K562 (cell line): Measurements from ENCODE around the gene AGAP3. TPM values are rescaled to one million over a fixed set of nuclear protein-coding genes. Genes with fewer than 3 reads are reported as not detected.

Experiments used
- E2F4 ChIP-seq: sonication (generic); formaldehyde crosslinking; IDR thresholded peaks from 2 replicates; pipeline ENCODE4 v1.8.0; 2022; ENCODE audit warnings: mild to moderate bottlenecking, low read depth, missing genetic modification reagents
- EGR1 ChIP-seq: fragments of 450-650 bp; conservative IDR thresholded peaks from 2 replicates; pipeline ENCODE4 v1.6.1; 2017; ENCODE audit warnings: mild to moderate bottlenecking
- ESRRB ChIP-seq: fragments of 250-450 bp; sonication (Bioruptor Pico); IDR thresholded peaks from 2 replicates; pipeline ENCODE4 v1.5.0; 2020; ENCODE audit warnings: mild to moderate bottlenecking, moderate library complexity, borderline replicate concordance
- FOXJ2 ChIP-seq: fragments of 200-800 bp; sonication (Bioruptor generic); IDR thresholded peaks from 2 replicates; pipeline ENCODE4 v1.6.1; 2016; ENCODE audit warnings: missing genetic modification characterization, missing compliant biosample characterization
- HNRNPH1 ChIP-seq: fragments of 200-400 bp; formaldehyde crosslinking; optimal IDR thresholded peaks from 2 replicates; pipeline ENCODE3; 2017; ENCODE audit warnings: low read depth, mild to moderate bottlenecking, low read length, moderate library complexity
- KDM5B ChIP-seq: fragments of 200-600 bp; sonication (generic); IDR thresholded peaks from 2 replicates; pipeline ENCODE4 v1.6.1; 2012; ENCODE audit warnings: low read depth, mild to moderate bottlenecking, moderate library complexity, low read length, control low read depth, inconsistent platforms; ENCODE audit not compliant: insufficient replicate concordance
- L3MBTL2 ChIP-seq: fragments of 450-650 bp; IDR thresholded peaks from 2 replicates; pipeline ENCODE4 v1.6.1; 2016; ENCODE audit warnings: mild to moderate bottlenecking, moderate library complexity
- MGA ChIP-seq: fragments of 450-650 bp; IDR thresholded peaks from 2 replicates; pipeline ENCODE4 v1.6.1; 2016; ENCODE audit warnings: mild to moderate bottlenecking, moderate library complexity
- NFE2 ChIP-seq: IDR thresholded peaks from 2 replicates; pipeline ENCODE4 v1.6.1; 2014; ENCODE audit warnings: antibody characterized with exemption, low read depth
- RCOR1 ChIP-seq, 2 experiments: IDR thresholded peaks; 2 replicates each; pipeline ENCODE4 v1.6.1; 2012; ENCODE audit warnings: low read depth in 2 of 2, low read length in 2 of 2, borderline replicate concordance in 1 of 2, improper control_type of control experiment in 1 of 2
- SIN3A ChIP-seq, 2 experiments: fragments of 150-350 bp in 1 of 2; IDR thresholded peaks; 2 replicates each; pipeline ENCODE4 v1.6.1; 2011 to 2016; ENCODE audit warnings: borderline replicate concordance in 2 of 2, low read depth in 2 of 2, low read length in 2 of 2, mild to moderate bottlenecking in 2 of 2, moderate library complexity in 2 of 2; ENCODE audit not compliant: control insufficient read depth in 1 of 2
- TFAM ChIP-seq: fragments of 250-450 bp; sonication (Bioruptor Pico); conservative IDR thresholded peaks from 2 replicates; pipeline ENCODE4 v1.5.0; 2021; ENCODE audit warnings: mild to moderate bottlenecking, moderate library complexity
- THRAP3 ChIP-seq: fragments of 450-650 bp; IDR thresholded peaks from 2 replicates; pipeline ENCODE4 v1.6.1; 2016; ENCODE audit warnings: mild to moderate bottlenecking, inconsistent platforms, borderline replicate concordance
- ZNF766 ChIP-seq: fragments of 200-800 bp; sonication (Bioruptor generic); conservative IDR thresholded peaks from 2 replicates; pipeline ENCODE4 v1.6.1; 2016; ENCODE audit warnings: missing genetic modification characterization, missing compliant biosample characterization
- ZNF778 ChIP-seq: fragments of 450-650 bp; formaldehyde crosslinking; IDR thresholded peaks from 2 replicates; pipeline ENCODE4 v1.4.0; 2020; ENCODE audit warnings: mild to moderate bottlenecking, moderate library complexity
- polyA plus RNA-seq, 8 experiments: library from polyadenylated mRNA; depleted of rRNA in 4 of 8; stranded (reverse) in 5 of 8; unstranded in 3 of 8; fragments of >200 nt; fragmentation: Nextera tagmentation in 2 of 8; fragmentation: Illumina TruSeq in 1 of 8; extraction: Ambion mirVana in 2 of 8; extraction: Trizol in 1 of 8; gene quantifications; 2 replicates each; pipeline versions ENCODE4 v1.2.1 to v1.2.3, GENCODE V29; 2011 to 2014; ENCODE audit warnings: inconsistent platforms in 1 of 8, missing spikeins in 1 of 8
- total RNA-seq, 7 experiments: library from RNA; depleted of rRNA in 6 of 7; stranded (reverse); fragments of >200 nt in 6 of 7; fragmentation: Illumina TruSeq in 2 of 7; extraction: Trizol in 2 of 7; gene quantifications; 2 replicates each; pipeline versions ENCODE4 v1.2.1 to v1.2.3, GENCODE V29; 2011 to 2021; ENCODE audit warnings: low replicate concordance in 1 of 7

The AGAP3 gene
- total and polyA plus RNA-seq, 9 of the 15 experiments (the other 6 are each of a cell fraction or from before 2014, with no cell fraction given) = 3.4 to 208 (median 62.2) TPM

- no peak for TF ChIP-seq MGA
- peak; percentile 61; the same call in 1 of the 2 replicates for TF ChIP-seq L3MBTL2
- no peak for TF ChIP-seq ESRRB
- no peak for TF ChIP-seq TFAM (CRISPR knock-in tag)
- TF ChIP-seq NFE2 = 0 out of 2 replicates have a peak, but pooled peaks have one; percentile 36
- TF ChIP-seq ZNF778 = no peak
- no peak for TF ChIP-seq HNRNPH1
- TF ChIP-seq ZNF766 = no peak
- no peak for TF ChIP-seq THRAP3
- TF ChIP-seq RCOR1 (IDR thresholded peaks at IDR 0.05; ENCODE audit: borderline replicate concordance in 1 of 2, low read depth in 2 of 2, low read length in 2 of 2) = 0 out of 4 replicates have a peak, but pooled peaks of 1 of the 2 experiments have one; percentile 1
- no peak for TF ChIP-seq FOXJ2 (tag)
- no peak for TF ChIP-seq E2F4
- TF ChIP-seq EGR1 = peak; percentile 70
- TF ChIP-seq SIN3A (IDR thresholded peaks at IDR 0.05; ENCODE audit: borderline replicate concordance in 2 of 2, control insufficient read depth in 1 of 2, low read depth in 2 of 2, low read length in 2 of 2) = peak; percentile 96 to 98
- TF ChIP-seq KDM5B = peak; percentile 12
Observed at GRCh38 chr7:151062399-151063211, 23.7 kb upstream of the AGAP3 start (continued).
